ENCODE measurements around the gene INKA2.

GRCh38 chr1:111704776-111705175, 34.4 kb downstream of the INKA2 start:
- TF ChIP-seq CTCF (IDR thresholded peaks at IDR 0.05; ENCODE audit: low read length) (no peak), EZH2phosphoT487 (IDR thresholded peaks at IDR 0.05; ENCODE audit: low read length) (no peak)

Data from MM.1S (cell line).